Measurements from ENCODE around the gene NOSTRIN. TPM values are rescaled to one million over a fixed set of nuclear protein-coding genes. Genes with fewer than 3 reads are reported as not detected.

Gene NOSTRIN
- total RNA-seq: under 1 TPM; 0.42 to 0.73 TPM
- polyA plus RNA-seq (2013, experiment 1 of 2): 0.96 TPM
- polyA plus RNA-seq (2013, experiment 2 of 2): 0.54 TPM
- long read RNA-seq, experiment 1: 0 reads
- long read RNA-seq, experiment 2, partial matches to known transcripts: 0 of 2 reads
- long read RNA-seq, experiment 2, other reads (novel, unspliced or antisense): 2 of 2 reads
- long read RNA-seq, experiment 3, partial matches to known transcripts: 0 of 1 reads
- long read RNA-seq, experiment 3, other reads (novel, unspliced or antisense): 0 of 1 reads
- long read RNA-seq, experiment 4: 0 reads

GRCh38 chr2:168801961-168802858, at the start of gene NOSTRIN:
Gene NOSTRIN (plus strand): TSS chr2:168802637. CDS start chr2:168802647, 10 bp downstream.
- no peak within 1 kb of the TSS for H3K27ac ChIP-seq (ENCODE audit: low read depth, low read length)
- Mint-ChIP-seq H3K27me3 (ENCODE audit: insufficient read depth) (no peaks in the 10 kb centered on the region), H3K36me3 (ENCODE audit: low read depth) (no peaks in the 10 kb centered on the region), H3K4me1 (peaks cover 43% of the 10 kb centered on the region), H3K4me3 (no peak within 1 kb of the TSS), H3K27ac (no peak within 1 kb of the TSS), H3K9me3 (no peaks in the 10 kb centered on the region)
- peaks cover 21% of the 10 kb centered on the region for H3K4me1 ChIP-seq (ENCODE audit: control insufficient read depth, insufficient read depth, low read length)
- no peaks in the 10 kb centered on the region for H3K9me3 ChIP-seq (ENCODE audit: control insufficient read depth, low read length)
- WGBS, 2 experiments (ENCODE audit: insufficient coverage in 1 of 2, insufficient read length in 1 of 2): 71 to 86% methylated on average over 7 to 10 of the region's 10 CpGs
- no peak within 1 kb of the TSS for H3K4me3 ChIP-seq (ENCODE audit: low read length)
- no peaks in the 10 kb centered on the region for H3K36me3 ChIP-seq (ENCODE audit: control insufficient read depth, insufficient read depth, low read length)
- no peak for DNase-seq
- TF ChIP-seq CTCF (conservative IDR thresholded peaks at IDR 0.05): no peak
- no peaks in the 10 kb centered on the region for H3K27me3 ChIP-seq (ENCODE audit: control insufficient read depth, insufficient read depth, low read length, poor library complexity, severe bottlenecking)
- H3K9ac ChIP-seq (ENCODE audit: extremely low read depth, low read length, poor library complexity, severe bottlenecking): no peak within 1 kb of the TSS

GRCh38 chr2:168753765-168754329, 48.6 kb upstream of the NOSTRIN start:
- no peaks in the 10 kb centered on the region for H3K27me3 ChIP-seq (ENCODE audit: control insufficient read depth, insufficient read depth, low read length, poor library complexity, severe bottlenecking)
- no peaks in the 10 kb centered on the region for H3K9me3 Mint-ChIP-seq
- no peaks in the 10 kb centered on the region for H3K27me3 Mint-ChIP-seq (ENCODE audit: insufficient read depth)
- H3K9me3 ChIP-seq (ENCODE audit: control insufficient read depth, low read length): no peaks in the 10 kb centered on the region
- no peak overlapping the region for H3K4me3 ChIP-seq (ENCODE audit: low read length)
- DNase-seq: no peak
- 88 to 100% methylated on average over 4 to 7 of the region's 8 CpGs for WGBS, 2 experiments (ENCODE audit: insufficient coverage in 1 of 2, insufficient read length in 1 of 2)
- peaks cover 59% of the 10 kb centered on the region for H3K4me1 Mint-ChIP-seq
- no peak overlapping the region for H3K27ac ChIP-seq (ENCODE audit: low read depth, low read length)
- TF ChIP-seq CTCF (conservative IDR thresholded peaks at IDR 0.05): no peak
- peaks cover 21% of the 10 kb centered on the region for H3K36me3 ChIP-seq (ENCODE audit: control insufficient read depth, insufficient read depth, low read length)
- H3K36me3 Mint-ChIP-seq (ENCODE audit: low read depth): peaks cover 3% of the 10 kb centered on the region
- H3K4me1 ChIP-seq (ENCODE audit: control insufficient read depth, insufficient read depth, low read length): peaks cover 6% of the 10 kb centered on the region
- H3K27ac Mint-ChIP-seq: no peak overlapping the region
- no peak overlapping the region for H3K9ac ChIP-seq (ENCODE audit: extremely low read depth, low read length, poor library complexity, severe bottlenecking)
- no peak overlapping the region for H3K4me3 Mint-ChIP-seq

- Histone ChIP-seq H3K27me3 (ENCODE audit: control insufficient read depth, insufficient read depth, low read length, poor library complexity, severe bottlenecking) (no peaks in the 10 kb centered on the region), H3K9ac (ENCODE audit: extremely low read depth, low read length, poor library complexity, severe bottlenecking) (no peak overlapping the region), H3K4me1 (ENCODE audit: control insufficient read depth, insufficient read depth, low read length) (peaks cover 6% of the 10 kb centered on the region), H3K36me3 (ENCODE audit: control insufficient read depth, insufficient read depth, low read length) (peaks cover 29% of the 10 kb centered on the region), H3K9me3 (ENCODE audit: control insufficient read depth, low read length) (no peaks in the 10 kb centered on the region), H3K4me3 (ENCODE audit: low read length) (no peak overlapping the region), H3K27ac (ENCODE audit: low read depth, low read length) (no peak overlapping the region)
- no peak for DNase-seq
- Mint-ChIP-seq H3K27me3 (ENCODE audit: insufficient read depth) (no peaks in the 10 kb centered on the region), H3K4me1 (peaks cover 36% of the 10 kb centered on the region), H3K4me3 (no peak overlapping the region), H3K9me3 (no peaks in the 10 kb centered on the region), H3K27ac (no peak overlapping the region), H3K36me3 (ENCODE audit: low read depth) (peaks cover 8% of the 10 kb centered on the region)
- 93 to 94% methylated on average over 3 of the region's 3 CpGs for WGBS, 2 experiments (ENCODE audit: insufficient coverage in 1 of 2, insufficient read length in 1 of 2)
- TF ChIP-seq CTCF (conservative IDR thresholded peaks at IDR 0.05): no peak
Observed at GRCh38 chr2:168757223-168757622, 45.2 kb upstream of the NOSTRIN start.

Data from endodermal cell (in vitro differentiated cells).